HPDE6-E6E7 (cell line): Measurements from ENCODE around the gene SPG7.
"Not testable (repeated sequence)": the region's sequence is repeated elsewhere in the genome, so short reads cannot be mapped to it uniquely, and the experiment has no call there.

Experiments used
- DNase-seq: peaks from one replicate; pipeline ENCODE4 v3.0.0; 2011; ENCODE audit warnings: missing footprints; ENCODE audit errors: extremely low spot score

SPG7 gene

DNA sequence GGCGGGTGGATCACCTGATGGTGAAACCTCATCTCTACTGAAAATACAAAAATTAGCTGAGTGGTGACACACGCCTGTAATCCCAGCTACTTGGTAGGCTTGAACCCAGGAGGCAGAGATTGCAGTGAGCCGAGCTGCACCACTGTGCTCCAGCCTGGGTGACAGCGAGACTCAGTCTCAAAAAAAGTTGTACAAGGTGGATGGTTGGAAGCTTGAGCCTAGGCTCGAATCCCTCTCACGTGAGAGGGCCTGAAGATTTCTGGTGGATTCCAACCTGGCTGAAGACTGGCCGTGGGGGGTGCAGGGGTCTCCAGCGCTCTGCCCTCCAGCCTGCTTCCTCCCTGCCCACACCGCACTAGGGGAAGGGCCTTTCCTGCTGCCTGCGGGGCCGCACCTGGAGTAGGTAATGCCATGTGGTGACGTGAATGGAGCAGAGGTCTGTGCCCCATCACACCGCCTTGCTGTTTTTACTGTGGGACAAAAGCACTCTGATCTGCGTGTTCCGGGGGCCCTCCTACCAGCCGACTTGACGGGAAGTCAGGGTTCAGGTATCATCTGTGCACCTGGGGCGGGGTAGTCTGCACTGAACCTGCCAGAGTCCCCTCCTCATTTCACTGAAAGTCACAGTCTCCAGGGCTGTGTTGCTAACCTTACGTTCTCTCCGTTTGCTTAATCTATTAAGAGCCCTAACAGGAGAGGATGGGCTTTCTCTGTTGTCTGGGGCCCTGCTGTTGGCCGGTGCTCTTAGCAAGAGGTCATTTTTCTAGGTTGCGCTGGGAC lies 56.5 kb downstream of the SPG7 start:
- DNase-seq: no peak

DNA sequence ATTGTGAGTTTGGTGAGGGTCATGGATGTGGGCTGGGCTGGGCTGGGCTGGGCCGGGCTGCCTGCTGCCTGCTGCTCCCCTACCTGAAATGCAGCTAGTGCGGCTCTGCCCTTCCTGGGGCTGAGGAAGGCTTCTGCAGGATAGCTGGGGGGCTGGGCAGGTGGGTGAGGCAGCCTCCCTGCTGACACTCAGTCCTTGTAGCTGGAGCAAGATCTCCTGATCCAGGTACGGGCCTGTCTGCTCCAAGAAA lies 57.0 kb downstream of the SPG7 start:
- DNase-seq: peak; percentile 54

- peak; percentile 67 for DNase-seq
Measured at GRCh38 chr16:89565506-89566372, 57.5 kb downstream of the SPG7 start.

- no peak for DNase-seq
Measured at GRCh38 chr16:89567656-89568594, 59.7 kb downstream of the SPG7 start.

DNA sequence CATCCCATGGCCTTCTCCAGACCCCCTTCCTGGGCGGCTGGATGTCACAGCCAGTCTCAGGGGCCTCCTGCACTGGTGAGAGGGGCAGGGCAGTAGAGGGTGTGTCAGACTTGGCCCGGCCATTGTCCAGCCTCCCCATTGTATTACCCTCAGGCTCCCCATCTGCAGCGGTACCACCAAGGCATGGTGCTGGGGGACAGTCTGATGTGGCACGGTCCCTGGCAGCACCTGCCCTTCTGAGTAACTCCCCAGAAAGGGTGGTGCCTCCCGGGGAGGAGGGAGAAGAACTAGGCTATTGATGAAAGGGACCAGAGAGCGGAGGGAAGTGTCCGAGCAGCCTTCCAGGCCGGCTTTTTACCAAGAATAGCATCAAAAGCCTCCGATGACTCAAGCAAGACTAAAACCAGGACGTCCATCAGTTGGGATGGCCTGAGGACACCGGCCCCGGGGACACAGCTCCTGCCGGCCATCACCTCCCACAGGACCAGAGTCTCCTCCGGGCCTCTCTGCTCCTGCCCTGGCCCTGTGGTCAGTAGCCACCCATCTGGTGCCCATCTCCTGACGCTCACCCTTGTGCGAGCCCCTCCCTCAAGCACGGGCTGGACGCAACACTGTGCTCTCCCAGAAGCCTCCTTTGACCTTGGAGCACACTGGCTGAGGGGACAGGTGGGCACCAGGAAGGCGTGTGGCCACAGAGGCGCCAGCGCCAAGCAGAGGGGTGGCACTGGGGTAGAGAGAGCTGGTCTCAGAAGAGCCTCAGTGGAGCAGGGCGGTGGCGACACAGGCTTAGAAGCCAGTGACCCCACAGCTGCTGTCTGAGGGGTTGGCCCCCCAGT lies 61.5 kb downstream of the SPG7 start:
- DNase-seq: no peak

DNA sequence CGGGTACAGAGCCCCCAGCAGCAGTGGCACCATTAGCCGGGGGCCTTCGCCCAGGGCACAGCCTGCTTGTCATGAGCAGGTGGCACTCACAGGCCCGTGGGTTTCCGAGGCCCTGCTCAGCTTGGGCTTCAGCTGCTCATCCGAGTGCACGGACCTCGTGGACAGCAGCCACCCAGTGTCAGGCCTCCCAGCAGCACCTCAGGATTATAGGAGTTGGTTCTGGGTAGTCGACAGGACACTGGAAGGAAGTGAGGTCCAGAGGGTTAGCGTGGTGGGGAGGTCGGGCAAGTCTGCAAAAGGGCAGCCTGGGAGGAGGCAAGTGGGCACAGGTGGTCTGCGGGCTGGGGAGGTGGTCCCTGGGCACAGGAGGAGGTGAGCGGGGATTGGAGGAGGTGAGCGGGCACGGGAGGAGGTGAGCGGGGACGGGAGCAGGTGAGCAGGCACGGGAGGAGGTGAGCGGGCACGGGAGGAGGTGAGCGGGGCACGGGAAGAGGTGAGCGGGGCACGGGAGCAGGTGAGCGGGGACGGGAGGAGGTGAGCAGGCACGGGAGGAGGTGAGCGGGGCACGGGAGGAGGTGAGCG lies 62.2 kb downstream of the SPG7 start:
- DNase-seq: no peak

DNA sequence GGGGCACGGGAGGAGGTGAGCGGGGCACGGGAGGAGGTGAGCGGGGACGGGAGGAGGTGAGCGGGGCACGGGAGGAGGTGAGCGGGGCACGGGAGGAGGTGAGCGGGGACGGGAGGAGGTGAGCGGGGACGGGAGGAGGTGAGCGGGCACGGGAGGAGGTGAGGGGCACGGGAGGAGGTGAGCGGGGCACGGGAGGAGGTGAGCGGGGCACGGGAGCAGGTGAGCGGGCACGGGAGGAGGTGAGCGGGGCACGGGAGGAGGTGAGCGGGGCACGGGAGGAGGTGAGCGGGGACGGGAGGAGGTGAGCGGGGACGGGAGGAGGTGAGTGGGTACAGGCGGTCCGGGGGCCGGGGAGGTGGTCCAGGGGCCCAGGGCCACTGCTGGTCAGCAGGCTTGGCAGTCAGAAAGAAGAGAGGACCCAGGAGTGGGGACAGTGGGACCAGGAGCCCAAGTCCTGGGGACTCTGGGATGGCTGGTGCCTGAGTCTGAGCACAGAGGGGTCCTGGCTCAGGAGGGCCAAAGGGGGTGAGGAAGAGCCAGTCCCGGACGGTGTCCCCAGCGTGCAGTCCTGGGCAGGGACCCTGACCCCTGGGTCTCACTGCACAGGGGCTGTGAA lies 62.9 kb downstream of the SPG7 start:
- not testable (repeated sequence) for DNase-seq

GRCh38 chr16:89571636-89572035 lies 63.4 kb downstream of the SPG7 start:
- no peak for DNase-seq

- no peak for DNase-seq
Measured at GRCh38 chr16:89572073-89572484, 63.9 kb downstream of the SPG7 start.

DNA sequence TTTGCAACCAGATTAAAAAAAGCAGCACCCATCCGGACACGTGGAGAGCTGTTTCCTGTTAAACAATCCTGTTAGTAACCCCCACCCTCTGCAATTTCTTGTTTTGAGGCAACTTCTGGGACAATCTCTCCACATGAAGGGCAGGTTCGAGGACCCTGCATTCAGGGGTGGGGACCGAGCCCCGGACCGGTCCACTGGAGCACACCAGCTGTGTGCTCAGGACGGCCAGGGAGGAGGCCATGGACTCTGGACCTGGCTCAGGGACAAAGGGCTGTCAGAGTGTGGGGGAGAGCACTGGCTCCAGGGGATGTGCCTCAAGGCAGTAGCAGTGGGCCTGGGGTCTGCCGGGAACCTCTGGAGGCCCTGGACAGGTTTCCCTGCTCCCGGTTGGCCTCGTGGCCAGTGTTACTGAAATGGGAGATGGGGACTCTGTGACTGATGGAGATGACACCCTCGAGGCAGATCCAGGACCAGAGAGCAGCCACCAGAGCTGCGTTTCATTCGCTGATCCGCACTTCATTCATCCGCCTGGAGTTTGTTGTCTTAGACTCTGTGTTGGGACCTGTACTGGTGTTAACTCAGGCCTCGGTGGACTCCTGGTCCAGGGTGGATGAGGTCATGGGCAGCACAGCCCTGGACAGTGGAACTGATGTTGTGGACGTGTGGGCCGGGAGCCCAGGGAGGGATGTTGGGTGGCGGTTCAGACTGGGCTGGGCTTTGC lies 64.4 kb downstream of the SPG7 start:
- DNase-seq: no peak

GRCh38 chr16:89573826-89574680 lies 65.8 kb downstream of the SPG7 start:
- DNase-seq: no peak

- DNase-seq: peak; percentile 92
Measured at GRCh38 chr16:89574681-89575246, 66.6 kb downstream of the SPG7 start.

- no peak for DNase-seq
Measured at GRCh38 chr16:89575247-89576152, 67.3 kb downstream of the SPG7 start, which contains the start of gene CPNE7. TSS of gene CPNE7 (plus strand) at chr16:89575758. CDS start at chr16:89575898, 140 bp downstream.

- no peak for DNase-seq
Measured at GRCh38 chr16:89576153-89577054, 68.2 kb downstream of the SPG7 start.

DNA sequence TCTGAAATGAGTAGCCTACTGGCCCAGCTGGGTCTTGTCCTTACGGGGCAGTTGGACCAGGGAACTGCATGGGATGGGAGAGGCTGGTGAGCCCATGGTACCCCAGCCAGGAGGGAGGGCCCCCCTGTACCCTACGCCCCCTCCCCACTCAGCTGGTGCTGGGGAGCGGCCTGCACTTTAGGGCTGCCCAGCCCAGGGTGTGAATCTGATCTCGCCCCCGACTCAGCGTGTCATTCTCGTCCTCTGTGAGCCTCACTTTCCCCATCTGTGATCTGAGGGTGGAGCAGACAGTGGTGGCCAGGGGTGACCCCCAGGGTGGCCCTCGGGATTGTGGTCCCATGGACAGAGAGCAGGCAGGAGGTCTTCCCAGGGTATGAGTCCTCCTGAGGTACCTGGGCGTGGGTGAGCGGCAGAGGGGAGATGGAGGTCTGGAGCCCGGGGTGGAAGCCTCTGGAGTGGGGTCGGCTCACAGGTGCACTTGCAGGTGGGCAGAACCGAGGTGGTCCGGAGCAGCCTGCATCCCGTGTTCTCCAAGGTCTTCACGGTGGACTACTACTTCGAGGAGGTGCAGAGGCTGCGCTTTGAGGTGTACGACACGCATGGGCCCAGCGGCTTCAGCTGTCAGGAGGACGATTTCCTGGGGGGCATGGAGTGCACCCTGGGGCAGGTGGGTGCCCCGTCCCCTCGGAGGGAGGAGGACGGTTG lies 69.0 kb downstream of the SPG7 start:
- DNase-seq: no peak

DNA sequence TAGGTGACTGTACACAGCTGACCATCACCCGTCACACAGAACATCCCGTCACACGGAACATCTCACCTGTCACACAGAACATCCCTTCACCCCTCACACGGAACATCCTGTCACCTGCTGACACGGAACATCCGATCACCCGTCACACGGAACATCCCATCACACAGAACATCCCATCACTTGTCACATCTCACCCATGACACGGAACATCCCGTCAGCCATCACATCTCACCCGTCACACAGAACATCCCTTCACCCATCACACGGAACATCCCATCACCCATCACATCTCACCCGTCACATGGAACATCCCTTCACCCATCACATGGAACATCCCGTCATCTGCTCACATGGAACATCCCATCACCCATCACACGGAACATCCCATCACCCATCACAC lies 71.1 kb downstream of the SPG7 start:
- no peak for DNase-seq
